HepG2 (cell line): ENCODE results near the gene SREBF1. TPM values are rescaled to one million over a fixed set of nuclear protein-coding genes. Genes with fewer than 3 reads are reported as not detected.

Experiments
- CEBPB ChIP-seq: IDR thresholded peaks from 2 replicates; pipeline ENCODE4 v1.6.1; 2011; ENCODE audit warnings: low read depth, low read length, improper control_type of control experiment, borderline replicate concordance
- CENPX ChIP-seq: sonication (generic); formaldehyde crosslinking; IDR thresholded peaks from 2 replicates; pipeline ENCODE4 v1.9.0; 2021; ENCODE audit warnings: mild to moderate bottlenecking, missing genetic modification reagents, moderate library complexity
- HNRNPK ChIP-seq: fragments of 200-400 bp; formaldehyde crosslinking; IDR thresholded peaks from 2 replicates; pipeline ENCODE4 v1.6.1; 2018; ENCODE audit warnings: low read length, low read depth, moderate library complexity, mild to moderate bottlenecking; ENCODE audit not compliant: poor library complexity, severe bottlenecking
- KLF11 ChIP-seq: IDR thresholded peaks from 2 replicates; pipeline ENCODE4 v1.6.1; 2016; ENCODE audit warnings: missing compliant biosample characterization
- MED1 ChIP-seq: sonication (generic); formaldehyde crosslinking; IDR thresholded peaks from 2 replicates; pipeline ENCODE4 v1.4.0; 2020; ENCODE audit warnings: missing genetic modification reagents
- NR2F1 ChIP-seq, 2 experiments: fragments of 450-650 bp in 1 of 2; formaldehyde crosslinking in 1 of 2; IDR thresholded peaks; 2 replicates each; pipeline versions ENCODE4 v1.5.0 to v1.6.1; 2016 to 2020; ENCODE audit warnings: mild to moderate bottlenecking in 1 of 2, missing compliant biosample characterization in 1 of 2, missing genetic modification reagents in 1 of 2, moderate library complexity in 1 of 2
- PCBP2 ChIP-seq: fragments of 200-400 bp; formaldehyde crosslinking; optimal IDR thresholded peaks from 2 replicates; pipeline ENCODE3; 2018; ENCODE audit warnings: low read length, low read depth; ENCODE audit not compliant: poor library complexity, severe bottlenecking
- SIN3A ChIP-seq: IDR thresholded peaks from 2 replicates; pipeline ENCODE4 v1.6.1; 2011; ENCODE audit warnings: low read depth, mild to moderate bottlenecking, control low read depth, low read length, borderline replicate concordance
- SKIL ChIP-seq: sonication (generic); formaldehyde crosslinking; IDR thresholded peaks from 2 replicates; pipeline ENCODE4 v1.8.0; 2022; ENCODE audit warnings: missing genetic modification reagents, mild to moderate bottlenecking, moderate library complexity, borderline replicate concordance
- SOX13 ChIP-seq, 3 experiments: fragments of 450-650 bp in 1 of 3; sonication (generic) in 1 of 3; formaldehyde crosslinking in 1 of 3; IDR thresholded peaks in 2 of 3; conservative IDR thresholded peaks in 1 of 3; 2 replicates each; pipeline versions ENCODE4 v1.5.0 to v1.6.1; 2016 to 2020; ENCODE audit warnings: antibody characterized with exemption in 1 of 3, mild to moderate bottlenecking in 1 of 3, missing compliant biosample characterization in 1 of 3, missing genetic modification reagents in 1 of 3, moderate library complexity in 1 of 3
- STAT6 ChIP-seq: sonication (generic); formaldehyde crosslinking; IDR thresholded peaks from 2 replicates; pipeline ENCODE4 v1.4.0; 2020; ENCODE audit warnings: missing genetic modification reagents, mild to moderate bottlenecking, borderline replicate concordance
- TARDBP ChIP-seq: sonication (generic); formaldehyde crosslinking; IDR thresholded peaks from 2 replicates; pipeline ENCODE4 v1.8.0; 2022; ENCODE audit warnings: mild to moderate bottlenecking, missing genetic modification reagents
- TCF12 ChIP-seq, 2 experiments: fragments of 450-650 bp in 1 of 2; sonication (generic) in 1 of 2; formaldehyde crosslinking in 1 of 2; IDR thresholded peaks; 2 replicates each; pipeline versions ENCODE4 v1.6.1 to v1.8.0; 2017 to 2022; ENCODE audit warnings: antibody characterized with exemption in 1 of 2, mild to moderate bottlenecking in 1 of 2, missing genetic modification reagents in 1 of 2, moderate library complexity in 1 of 2
- THRA ChIP-seq: sonication (generic); formaldehyde crosslinking; IDR thresholded peaks from 2 replicates; pipeline ENCODE4 v1.4.0; 2020; ENCODE audit warnings: missing genetic modification reagents, borderline replicate concordance
- ZFP91 ChIP-seq: sonication (generic); formaldehyde crosslinking; IDR thresholded peaks from 2 replicates; pipeline ENCODE4 v1.9.0; 2022; ENCODE audit warnings: missing genetic modification reagents, mild to moderate bottlenecking, borderline replicate concordance
- ZFX ChIP-seq: sonication (generic); formaldehyde crosslinking; IDR thresholded peaks from 2 replicates; pipeline ENCODE4 v1.4.0; 2020; ENCODE audit warnings: mild to moderate bottlenecking, low read depth, missing genetic modification reagents, moderate library complexity
- polyA plus RNA-seq, 8 experiments: library from polyadenylated mRNA; depleted of rRNA in 3 of 8; stranded (reverse) in 7 of 8; unstranded in 1 of 8; fragments of >200 nt; fragmentation: Illumina TruSeq in 4 of 8; extraction: Trizol in 4 of 8; gene quantifications; 2 replicates each; pipeline versions ENCODE4 v1.2.1 to v1.2.3, GENCODE V29; 2011 to 2016; ENCODE audit warnings: low read depth in 4 of 8, missing spikeins in 1 of 8, mixed read lengths in 1 of 8; ENCODE audit not compliant: insufficient read depth in 1 of 8
- total RNA-seq, 5 experiments: library from RNA; depleted of rRNA; stranded (reverse); fragments of >200 nt; fragmentation: Illumina TruSeq; extraction: Trizol; gene quantifications; 2 replicates each; pipeline ENCODE4 v1.2.3, GENCODE V29; 2016; ENCODE audit warnings: low read depth in 1 of 5

Gene SREBF1
- total and polyA plus RNA-seq, 2 of the 13 experiments (the other 11 are each of a cell fraction or from before 2014, with no cell fraction given) = 34.3 to 38.0 TPM

GRCh38 chr17:17824783-17825614 lies 11.8 kb downstream of the SREBF1 start (continued):
- TF ChIP-seq THRA (CRISPR knock-in tag) (peak; percentile 64; the same call in 1 of the 2 replicates), ZFP91 (0 out of 2 replicates have a peak, but pooled peaks have one; percentile 10), STAT6 (CRISPR knock-in tag) (no peak), SOX13 (IDR thresholded peaks at IDR 0.05) (no peak), SOX13 (CRISPR knock-in tag; conservative IDR thresholded peaks at IDR 0.05 in 1 of 2, IDR thresholded peaks at IDR 0.05 in 1 of 2) (no peak; a peak in 1 of 4 replicates), CEBPB (no peak), TCF12 (IDR thresholded peaks at IDR 0.05) (no peak), TCF12 (CRISPR knock-in tag; IDR thresholded peaks at IDR 0.05) (no peak), TARDBP (CRISPR knock-in tag) (0 out of 2 replicates have a peak, but pooled peaks have one; percentile 53), PCBP2 (no peak), SKIL (CRISPR knock-in tag) (peak; percentile 52; the same call in 1 of the 2 replicates), HNRNPK (no peak), NR2F1 (CRISPR knock-in tag; IDR thresholded peaks at IDR 0.05) (peak in 1 of 2 experiments; percentile 16; a peak in 1 of 4 replicates), MED1 (0 out of 2 replicates have a peak, but pooled peaks have one; percentile 15), KLF11 (CRISPR knock-in tag) (no peak), SIN3A (no peak), ZFX (peak; percentile 59), CENPX (no peak)
